HEK293 (cell line): ENCODE results near the gene SERINC3.

Experiments used
- ATF2 ChIP-seq: fragments of 450-650 bp; formaldehyde crosslinking; IDR thresholded peaks from 2 replicates; pipeline ENCODE4 v1.5.1; 2016; ENCODE audit warnings: missing biosample characterization, missing genetic modification characterization, low read depth
- CTCF ChIP-seq: fragments of 450-650 bp; formaldehyde crosslinking; IDR thresholded peaks from 2 replicates; pipeline ENCODE4 v1.5.1; 2016; ENCODE audit warnings: missing biosample characterization, missing genetic modification characterization
- PBX3 ChIP-seq: sonication (generic); formaldehyde crosslinking; IDR thresholded peaks from 2 replicates; pipeline ENCODE4 v1.8.1; 2022; ENCODE audit warnings: mild to moderate bottlenecking, moderate library complexity, missing genetic modification reagents
- ZNF530 ChIP-seq: fragments of 450-650 bp; formaldehyde crosslinking; IDR thresholded peaks from 2 replicates; pipeline ENCODE4 v1.5.1; 2016; ENCODE audit warnings: low read depth, missing biosample characterization, missing genetic modification characterization
- ZNF785 ChIP-seq: fragments of 450-650 bp; formaldehyde crosslinking; IDR thresholded peaks from 2 replicates; pipeline ENCODE4 v1.5.1; 2016; ENCODE audit warnings: missing biosample characterization, missing genetic modification characterization

DNA sequence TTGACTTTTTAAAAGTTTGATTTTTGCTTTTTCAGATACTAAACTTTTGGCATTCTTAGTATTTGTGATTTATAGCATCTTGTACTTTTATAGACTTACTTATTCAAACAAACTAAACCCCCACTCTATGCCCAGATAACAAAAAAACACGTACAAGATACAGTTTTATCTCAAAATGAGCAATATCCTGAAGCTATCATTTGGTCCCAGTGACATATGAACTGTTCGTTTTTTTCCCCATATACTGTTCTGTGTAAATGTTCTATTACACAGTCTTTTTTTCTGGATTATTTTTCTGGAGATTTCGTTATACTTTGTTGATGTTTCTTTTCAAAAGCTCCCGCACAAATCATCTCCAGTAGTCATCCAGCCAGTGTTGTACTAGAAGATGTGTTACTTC, 27.3 kb upstream of the SERINC3 start:
- TF ChIP-seq CTCF (tag by site-specific recombination), result no peak
- no peak for TF ChIP-seq ATF2 (tag by site-specific recombination)
- no peak for TF ChIP-seq ZNF530 (tag by site-specific recombination)
- no peak for TF ChIP-seq ZNF785
- TF ChIP-seq PBX3 (CRISPR knock-in tag), result no peak
